Left lung (tissue), 10 donors: ENCODE measurements around the gene TPSD1. TPM values are rescaled to one million over a fixed set of nuclear protein-coding genes. Genes with fewer than 3 reads are reported as not detected.
"Not testable (repeated sequence)": the region's sequence is repeated elsewhere in the genome, so short reads cannot be mapped to it uniquely, and the experiment has no call there.

Experiments used
- ATAC-seq: fragments of 200-7000 bp; cut with Tn5 transposase; one replicate; pipeline ENCODE4 v1.9.1; 2020; ENCODE audit warnings: moderate library complexity
- DNase-seq, 4 donors: peaks; one replicate each; pipeline ENCODE4 v3.0.0-alpha.2; 2013 to 2020
- H3K27ac ChIP-seq, 2 donors: fragments of 200-600 bp; sonication (generic) in 1 of 2; one replicate each; pipeline versions ENCODE4 v1.5.0 to v1.8.0; 2020 to 2021
- H3K27me3 ChIP-seq, 2 donors: fragments of 200-600 bp; sonication (generic) in 1 of 2; one replicate each; pipeline versions ENCODE4 v1.5.0 to v1.8.0; 2020 to 2021
- H3K36me3 ChIP-seq, 2 donors: fragments of 200-600 bp; sonication (generic) in 1 of 2; one replicate each; pipeline versions ENCODE4 v1.5.0 to v1.8.0; 2020 to 2021
- H3K4me1 ChIP-seq, 2 donors: fragments of 200-600 bp; one replicate each; pipeline ENCODE4 v1.8.0; 2021
- H3K4me3 ChIP-seq, 2 donors: fragments of 200-600 bp; sonication (generic) in 1 of 2; one replicate each; pipeline versions ENCODE4 v1.5.0 to v1.8.0; 2020 to 2021; ENCODE audit warnings: mild to moderate bottlenecking in 1 of 2
- H3K9me3 ChIP-seq, 2 donors: fragments of 200-600 bp; sonication (generic) in 1 of 2; one replicate each; pipeline versions ENCODE4 v1.5.0 to v1.8.0; 2020 to 2021
- CTCF ChIP-seq, 2 donors: fragments of 200-600 bp; sonication (generic) in 1 of 2; IDR thresholded peaks; one replicate each; pipeline versions ENCODE4 v1.5.0 to v1.8.0; 2021; ENCODE audit warnings: antibody characterized with exemption in 2 of 2
- intact Hi-C, 2 donors: fragments of 100-400 bp; cut with DNase I; formaldehyde crosslinking; loops; one replicate each; pipeline versions ENCODE4 v1.11.2 to v1.14.2; 2022
- polyA plus RNA-seq, 6 donors: library from polyadenylated mRNA; unstranded; fragments of 120-200 nt; gene quantifications; one replicate each; pipeline ENCODE4 v1.2.1, GENCODE V29; 2013; ENCODE audit not compliant: insufficient read length in 6 of 6
- total RNA-seq, 2 donors: library from RNA; stranded (reverse); fragmentation: NEBNext Ultra II Directional; extraction: Animal tissue kit (Norgen Biotek cat#: 25700); gene quantifications; one replicate each; pipeline ENCODE4 v1.2.1, GENCODE V29; 2021
- donor health status: DM: no; HTN: yes; CAD: no.
- donor health status: DM: no; HTN: no; CAD: no.

The TPSD1 gene
- total and polyA plus RNA-seq, 8 donors: 0.37 TPM; not detected in 7

GRCh38 chr16:1289477-1289866 is 33.6 kb downstream of the TPSD1 start:
- no peak overlapping the region for H3K27ac ChIP-seq
- intact Hi-C loops: no loop called here
- DNase-seq (no peak), ATAC-seq (no peak)
- no peak for TF ChIP-seq CTCF (IDR thresholded peaks at IDR 0.05)
- no peaks in the 10 kb centered on the region for H3K9me3 ChIP-seq
- H3K4me1 ChIP-seq: no peaks in the 10 kb centered on the region
- no peaks in the 10 kb centered on the region for H3K36me3 ChIP-seq
- H3K27me3 ChIP-seq: peaks cover 24 to 92% of the 10 kb centered on the region in 2 donors
- no peak overlapping the region for H3K4me3 ChIP-seq

GRCh38 chr16:1290063-1290501 is 34.2 kb downstream of the TPSD1 start:
- intact Hi-C loops: no loop called here
- Histone ChIP-seq H3K9me3 (no peaks in the 10 kb centered on the region), H3K4me1 (no peaks in the 10 kb centered on the region), H3K27me3 (peaks cover 24 to 96% of the 10 kb centered on the region in 2 donors), H3K27ac (no peak overlapping the region), H3K4me3 (no peak overlapping the region), H3K36me3 (no peaks in the 10 kb centered on the region)
- ATAC-seq: no peak
- no peak for TF ChIP-seq CTCF (IDR thresholded peaks at IDR 0.05)
- DNase-seq: no peak

- intact Hi-C loops: no loop called here
- Histone ChIP-seq H3K27me3 (peaks cover 24 to 96% of the 10 kb centered on the region in 2 donors), H3K36me3 (no peaks in the 10 kb centered on the region), H3K9me3 (no peaks in the 10 kb centered on the region), H3K4me1 (no peaks in the 10 kb centered on the region), H3K4me3 (no peak overlapping the region), H3K27ac (no peak overlapping the region)
- ATAC-seq (no peak), DNase-seq (no peak)
- no peak for TF ChIP-seq CTCF (IDR thresholded peaks at IDR 0.05)
These were observed 35.1 kb downstream of the TPSD1 start for GRCh38 chr16:1290860-1291575.

- Histone ChIP-seq H3K4me1 (no peaks in the 10 kb centered on the region), H3K27me3 (peaks cover 24 to 94% of the 10 kb centered on the region in 2 donors), H3K27ac (no peak overlapping the region), H3K36me3 (no peaks in the 10 kb centered on the region), H3K4me3 (no peak overlapping the region), H3K9me3 (no peaks in the 10 kb centered on the region)
- TF ChIP-seq CTCF (IDR thresholded peaks at IDR 0.05): no peak
- intact Hi-C loops: no loop called here
- no peak for DNase-seq
- ATAC-seq: no peak
These were observed 35.7 kb downstream of the TPSD1 start for GRCh38 chr16:1291576-1291974.

GRCh38 chr16:1292208-1292607 is 36.3 kb downstream of the TPSD1 start:
- H3K4me1 ChIP-seq, intact Hi-C loops, H3K4me3 ChIP-seq, DNase-seq, H3K9me3 ChIP-seq, H3K27ac ChIP-seq, H3K36me3 ChIP-seq, ATAC-seq: not testable (repeated sequence)
- peaks cover 24 to 91% of the 10 kb centered on the region in 2 donors for H3K27me3 ChIP-seq

GRCh38 chr16:1292808-1293207 is 36.9 kb downstream of the TPSD1 start:
- H3K4me3 ChIP-seq, ATAC-seq, intact Hi-C loops, H3K4me1 ChIP-seq, H3K36me3 ChIP-seq, DNase-seq, H3K27ac ChIP-seq, H3K9me3 ChIP-seq: not testable (repeated sequence)
- peaks cover 24 to 85% of the 10 kb centered on the region in 2 donors for H3K27me3 ChIP-seq
